GM20000 (cell line): Measurements from ENCODE around the gene RASAL2.
"Not testable (repeated sequence)": the region's sequence is repeated elsewhere in the genome, so short reads cannot be mapped to it uniquely, and the experiment has no call there.

ENCODE experiments used
- DNase-seq: peaks from one replicate; pipeline ENCODE4 v3.0.0; 2012; ENCODE audit warnings: low spot score
- CTCF ChIP-seq: IDR thresholded peaks from 2 replicates; pipeline ENCODE4 v1.5.1; 2012; ENCODE audit warnings: mild to moderate bottlenecking, control low read depth; ENCODE audit errors: extremely low read depth, missing control alignments

Gene RASAL2

GRCh38 chr1:178192686-178193085, 98.8 kb downstream of the RASAL2 start:
- no peak for DNase-seq
- no peak for TF ChIP-seq CTCF

- no peak for TF ChIP-seq CTCF
- no peak for DNase-seq
Measured at GRCh38 chr1:178196631-178197030, 102.7 kb downstream of the RASAL2 start.

- DNase-seq, result not testable (repeated sequence)
Measured at GRCh38 chr1:178202095-178202494, 108.2 kb downstream of the RASAL2 start.

- not testable (repeated sequence) for DNase-seq
Measured at GRCh38 chr1:178202546-178202945, 108.6 kb downstream of the RASAL2 start.

- not testable (repeated sequence) for DNase-seq
Measured at GRCh38 chr1:178208269-178208856, 114.5 kb downstream of the RASAL2 start.

- DNase-seq, result no peak
- no peak for TF ChIP-seq CTCF
Measured at GRCh38 chr1:178209935-178210334, 116.0 kb downstream of the RASAL2 start.

- no peak for TF ChIP-seq CTCF
- no peak for DNase-seq
Measured at GRCh38 chr1:178218550-178218949, 124.6 kb downstream of the RASAL2 start.

GRCh38 chr1:178220094-178220493, 126.2 kb downstream of the RASAL2 start:
- DNase-seq, result no peak
- no peak for TF ChIP-seq CTCF

- TF ChIP-seq CTCF, result no peak
- DNase-seq, result no peak
Measured at GRCh38 chr1:178223289-178223688, 129.4 kb downstream of the RASAL2 start.
